Femur (tissue), 1 donor: Measurements from ENCODE around the gene FAHD2A.
"Not testable (repeated sequence)": the region's sequence is repeated elsewhere in the genome, so short reads cannot be mapped to it uniquely, and the experiment has no call there.

ENCODE experiments used
- DNase-seq: peaks from one replicate; pipeline ENCODE4 v3.0.0-alpha.2; 2017

FAHD2A gene

DNA sequence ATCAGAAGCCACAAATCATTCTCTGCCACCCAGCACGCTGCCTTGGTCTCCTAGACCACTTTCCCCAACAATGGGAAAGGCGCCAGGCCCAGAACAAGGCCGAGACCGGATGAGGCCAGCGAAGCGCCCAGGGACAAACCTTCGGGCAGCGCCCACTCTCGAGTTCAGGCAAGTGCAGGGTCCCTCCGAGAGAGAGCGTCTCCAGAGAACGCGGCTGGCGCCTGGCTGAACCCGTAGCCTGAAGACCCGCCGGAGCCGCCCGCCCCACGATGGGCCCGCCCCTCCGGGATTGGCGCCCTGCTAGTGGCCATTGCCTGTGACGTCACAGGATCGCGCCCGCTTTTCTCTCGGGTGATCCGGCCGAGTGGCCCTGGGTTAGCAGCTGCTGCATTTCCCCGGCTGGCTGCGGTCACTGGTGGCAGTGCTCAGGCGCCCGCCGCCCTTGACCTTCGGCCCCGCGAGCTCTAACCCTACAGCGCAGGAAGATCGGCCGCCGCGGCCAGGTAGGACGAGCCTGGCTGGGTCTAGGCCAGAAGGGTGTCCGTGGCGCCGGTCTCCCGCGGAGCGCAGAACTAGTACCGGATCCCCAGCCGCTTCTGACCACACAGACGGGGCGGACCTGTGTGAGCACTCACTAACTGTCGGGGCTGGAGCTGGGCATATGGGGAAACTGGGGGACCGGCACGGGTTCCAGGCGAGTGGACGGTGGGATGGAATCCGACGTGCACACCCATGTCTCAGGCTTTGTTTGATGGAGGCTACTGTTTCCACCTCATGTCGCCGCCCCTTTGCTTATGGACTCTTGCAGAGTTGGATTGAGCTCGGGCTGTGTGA lies at the start of gene FAHD2A:
Gene FAHD2A, plus strand, starts transcription at position 339 of the 834 bp plus-strand sequence. CDS start 2,851 bp downstream, outside the sequence.
- DNase-seq, result peak; percentile 97

- peak; percentile 5 for DNase-seq
Observed at GRCh38 chr2:95353055-95353575, 49.4 kb upstream of the FAHD2A start.

- peak; percentile 16 for DNase-seq
Observed at GRCh38 chr2:95353613-95354468, 48.7 kb upstream of the FAHD2A start.

- peak; percentile 8 for DNase-seq
Observed at GRCh38 chr2:95354469-95354901, 48.0 kb upstream of the FAHD2A start.

DNA sequence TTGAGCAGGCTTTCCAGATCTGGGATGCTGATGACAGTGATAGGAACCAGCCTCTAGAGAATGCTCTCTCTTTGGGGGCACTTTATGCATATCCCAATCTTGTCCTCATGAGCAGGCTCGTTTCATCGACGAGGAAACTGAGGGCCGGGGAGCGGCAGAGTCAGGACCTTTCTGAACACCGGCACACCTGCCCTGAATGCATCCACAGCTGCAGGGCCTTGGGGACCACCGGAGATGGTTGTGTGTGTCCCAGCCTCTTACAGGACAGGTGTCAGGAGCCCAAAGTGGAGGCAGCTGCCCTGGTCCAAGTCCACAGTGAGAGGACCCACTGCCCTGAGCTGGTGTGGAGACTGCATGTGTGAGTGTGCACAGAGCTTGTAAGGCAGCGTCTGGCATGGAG lies 47.6 kb upstream of the FAHD2A start:
- peak; percentile 7 for DNase-seq

DNA sequence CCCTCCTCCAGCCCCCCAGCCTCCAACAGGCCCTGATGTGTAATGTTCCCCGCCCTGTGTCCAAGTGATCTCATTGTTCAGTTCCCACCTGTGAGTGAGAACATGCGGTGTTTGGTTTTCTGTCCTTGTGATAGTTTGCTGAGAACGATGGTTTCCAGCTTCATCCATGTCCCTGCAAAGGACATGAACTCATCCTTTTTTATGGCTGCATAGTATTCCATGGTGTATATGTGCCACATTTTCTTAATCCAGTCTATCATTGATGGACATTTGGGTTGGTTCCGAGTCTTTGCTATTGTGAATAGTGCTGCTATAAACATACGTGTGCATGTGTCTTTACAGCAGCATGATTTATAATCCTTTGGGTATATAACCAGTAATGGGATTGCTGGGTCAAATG lies 47.0 kb upstream of the FAHD2A start:
- not testable (repeated sequence) for DNase-seq

- DNase-seq, result peak; percentile 5
Observed at GRCh38 chr2:95356821-95357700, 45.4 kb upstream of the FAHD2A start.

- peak; percentile 3 for DNase-seq
Observed at GRCh38 chr2:95357717-95358280, 44.7 kb upstream of the FAHD2A start.

- peak; percentile 16 for DNase-seq
Observed at GRCh38 chr2:95359031-95359430, 43.5 kb upstream of the FAHD2A start.

GRCh38 chr2:95359501-95359930 lies 43.0 kb upstream of the FAHD2A start:
- peak; percentile 17 for DNase-seq

GRCh38 chr2:95361216-95361980 lies 41.1 kb upstream of the FAHD2A start:
- peak; percentile 3 for DNase-seq

DNA sequence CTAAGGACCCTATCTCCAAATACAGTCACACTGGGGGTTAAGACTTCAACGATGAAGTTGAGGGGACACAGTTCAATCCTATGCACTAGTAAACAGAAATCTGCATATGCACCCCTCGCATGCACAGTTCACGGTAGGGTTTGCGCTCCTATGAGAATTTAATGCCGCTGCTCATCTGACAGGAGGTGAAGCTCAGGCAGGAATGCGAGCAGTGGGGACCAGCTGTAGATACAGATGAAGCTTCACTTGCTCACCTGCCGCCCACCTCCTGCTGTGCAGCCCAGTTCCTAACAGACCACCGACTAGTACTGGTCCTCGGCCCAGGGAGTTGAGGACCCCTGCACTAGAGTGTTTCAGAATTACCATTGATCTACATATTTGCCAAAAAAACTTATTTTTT lies 40.0 kb upstream of the FAHD2A start:
- no peak for DNase-seq

DNA sequence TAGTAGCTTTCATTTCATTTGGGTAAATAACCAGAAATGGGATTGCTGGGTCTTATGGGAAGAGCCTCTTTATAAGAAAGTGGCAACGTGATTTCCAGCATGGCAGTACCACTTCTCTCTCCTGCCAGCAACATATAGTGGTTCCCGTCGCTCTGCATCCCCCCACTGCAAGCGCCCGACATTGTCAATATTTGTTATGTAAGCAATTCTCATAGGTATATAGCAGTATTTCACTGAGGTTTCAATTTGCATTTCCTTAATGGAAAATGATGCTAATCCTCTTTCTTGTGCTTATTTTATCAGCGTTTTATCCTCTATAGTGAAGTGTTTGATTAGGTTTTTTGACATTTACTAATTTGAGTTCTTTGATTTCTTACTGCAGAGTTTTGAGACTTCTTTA lies 36.0 kb upstream of the FAHD2A start:
- DNase-seq, result no peak

DNA sequence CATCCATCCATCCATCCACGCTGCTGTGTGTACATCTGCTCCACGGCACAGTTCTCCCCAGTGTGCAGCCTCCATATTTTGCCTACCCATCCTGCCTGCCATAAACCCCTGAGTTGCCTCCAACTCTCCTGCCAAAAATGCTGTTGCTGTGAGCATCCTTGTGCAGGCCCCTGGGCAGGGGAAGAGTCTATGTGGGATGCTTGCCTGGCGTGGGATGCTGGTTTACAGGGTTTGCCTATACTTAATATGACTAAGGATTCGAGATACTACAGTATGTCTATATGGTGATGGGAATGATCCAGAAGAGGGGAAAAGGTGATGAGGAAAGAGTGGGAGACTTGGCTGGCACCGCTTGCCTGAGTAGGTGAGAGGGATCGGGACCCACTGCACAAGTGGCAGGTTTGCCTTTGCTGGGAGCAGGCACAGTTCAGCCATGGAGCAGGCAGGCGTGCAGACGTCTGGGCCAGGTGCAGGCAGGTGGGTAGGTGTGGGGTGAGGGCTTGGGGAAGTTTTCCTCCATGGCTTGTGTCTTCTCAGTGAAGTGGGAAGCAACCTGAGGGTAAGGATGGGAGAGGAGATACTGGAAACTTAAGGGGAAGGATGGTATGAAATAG lies 30.2 kb upstream of the FAHD2A start:
- peak; percentile 12 for DNase-seq

GRCh38 chr2:95372845-95373244 lies 29.7 kb upstream of the FAHD2A start:
- peak; percentile 8 for DNase-seq

DNA sequence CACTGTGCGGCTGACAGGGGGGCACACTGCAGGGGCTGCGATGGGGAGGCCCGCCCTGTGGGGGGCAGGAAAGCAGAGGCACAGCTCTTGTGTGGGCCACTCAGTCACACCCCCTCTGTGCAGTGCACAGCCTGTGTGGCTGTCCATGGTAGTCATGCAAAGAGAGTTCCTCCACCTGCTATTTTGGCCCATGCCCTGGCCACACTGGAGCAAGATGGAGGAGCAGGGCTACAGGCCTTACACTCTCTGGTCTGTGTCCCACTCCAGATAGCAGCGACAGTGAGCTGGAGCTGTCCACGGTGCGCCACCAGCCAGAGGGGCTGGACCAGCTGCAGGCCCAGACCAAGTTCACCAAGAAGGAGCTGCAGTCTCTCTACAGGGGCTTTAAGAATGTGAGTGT lies 28.5 kb upstream of the FAHD2A start:
- DNase-seq, result no peak

- DNase-seq, result no peak
Observed at GRCh38 chr2:95374451-95374920, 28.0 kb upstream of the FAHD2A start.

DNA sequence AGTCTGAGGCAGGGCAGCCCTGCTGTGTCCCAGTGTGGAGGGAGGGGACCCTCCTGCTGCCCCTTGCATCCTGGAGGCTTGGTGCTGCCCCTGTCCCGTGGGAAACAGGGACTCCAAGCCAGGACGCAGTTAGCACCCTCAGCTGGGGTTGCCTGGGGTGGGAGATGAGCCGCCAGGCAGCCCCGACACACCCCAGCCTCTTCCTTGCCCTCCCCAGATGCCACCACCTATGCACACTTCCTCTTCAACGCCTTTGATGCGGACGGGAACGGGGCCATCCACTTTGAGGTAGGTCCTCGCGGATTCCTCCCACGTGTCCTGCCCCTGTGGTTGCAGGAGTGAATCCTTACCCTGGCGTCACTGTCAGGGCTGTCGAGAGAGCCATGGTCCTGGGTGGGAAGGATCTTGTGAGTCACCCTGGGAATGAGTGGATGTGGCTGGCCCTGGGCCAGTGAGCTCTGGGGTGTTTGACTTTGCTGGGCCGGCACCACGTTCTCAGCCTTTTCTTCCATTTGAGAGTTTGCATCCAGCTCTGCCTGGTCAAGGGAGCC lies 27.5 kb upstream of the FAHD2A start:
- DNase-seq, result no peak

DNA sequence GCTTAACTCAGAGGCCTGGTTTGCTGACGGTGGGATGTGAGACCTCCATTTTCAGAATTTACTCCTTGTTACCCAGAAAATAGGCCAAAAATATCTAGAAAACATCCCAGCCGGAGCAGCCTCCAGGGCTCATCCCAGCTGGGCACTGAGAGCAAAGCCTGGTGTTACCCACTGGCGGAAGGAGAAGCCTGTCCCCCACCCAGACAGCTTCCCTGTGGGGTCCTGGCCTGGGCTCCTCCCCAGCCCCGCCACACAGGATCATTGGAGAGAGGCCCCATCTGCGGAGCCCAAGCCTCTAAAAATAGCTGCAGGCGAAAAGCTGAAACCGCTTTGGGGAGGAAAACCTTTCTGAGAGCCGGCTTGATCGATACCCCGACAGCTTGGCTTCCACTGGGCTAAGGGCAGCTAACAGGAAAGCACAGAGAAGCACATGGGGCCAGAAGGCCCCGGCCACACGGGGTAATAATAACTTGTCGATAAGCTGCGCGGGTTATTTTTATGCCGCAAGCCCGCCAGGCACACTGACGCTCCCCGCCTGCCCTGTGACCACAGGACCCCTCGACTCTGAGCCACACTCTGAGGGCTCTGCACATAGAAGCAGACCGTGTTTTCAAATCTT lies 26.9 kb upstream of the FAHD2A start:
- no peak for DNase-seq
